Measurements from ENCODE around the gene CHRM4.
"Not testable (repeated sequence)": the region's sequence is repeated elsewhere in the genome, so short reads cannot be mapped to it uniquely, and the experiment has no call there.

Gene CHRM4

GRCh38 chr11:46372501-46372900 is 19.1 kb downstream of the CHRM4 start:
- not testable (repeated sequence) for H3K4me3 ChIP-seq, H3K27ac ChIP-seq

DNA sequence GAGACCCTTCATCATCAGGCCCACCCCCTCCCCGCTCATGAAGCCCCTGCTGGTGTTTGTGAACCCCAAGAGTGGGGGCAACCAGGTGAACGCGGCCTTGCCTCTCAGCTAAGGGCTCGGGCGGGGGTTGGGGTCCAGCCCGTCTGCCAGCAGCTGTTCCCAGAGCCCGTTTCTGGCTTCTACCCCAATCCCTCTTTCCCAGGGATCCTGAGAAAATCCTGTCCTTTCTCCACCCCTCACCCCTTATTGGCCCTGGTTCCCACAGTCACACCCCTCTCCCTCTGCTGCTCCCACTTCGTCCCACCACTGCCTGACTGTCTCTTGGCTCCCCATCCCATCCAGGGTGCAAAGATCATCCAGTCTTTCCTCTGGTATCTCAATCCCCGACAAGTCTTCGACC is 19.5 kb downstream of the CHRM4 start:
- Histone ChIP-seq H3K27ac (no peak overlapping the region), H3K4me3 (no peak overlapping the region)

- not testable (repeated sequence) for H3K27ac ChIP-seq, H3K4me3 ChIP-seq
Measured at GRCh38 chr11:46371262-46371661, 20.3 kb downstream of the CHRM4 start.

GRCh38 chr11:46370253-46370652 is 21.3 kb downstream of the CHRM4 start:
- Histone ChIP-seq H3K27ac (no peak overlapping the region), H3K4me3 (no peak overlapping the region)

DNA sequence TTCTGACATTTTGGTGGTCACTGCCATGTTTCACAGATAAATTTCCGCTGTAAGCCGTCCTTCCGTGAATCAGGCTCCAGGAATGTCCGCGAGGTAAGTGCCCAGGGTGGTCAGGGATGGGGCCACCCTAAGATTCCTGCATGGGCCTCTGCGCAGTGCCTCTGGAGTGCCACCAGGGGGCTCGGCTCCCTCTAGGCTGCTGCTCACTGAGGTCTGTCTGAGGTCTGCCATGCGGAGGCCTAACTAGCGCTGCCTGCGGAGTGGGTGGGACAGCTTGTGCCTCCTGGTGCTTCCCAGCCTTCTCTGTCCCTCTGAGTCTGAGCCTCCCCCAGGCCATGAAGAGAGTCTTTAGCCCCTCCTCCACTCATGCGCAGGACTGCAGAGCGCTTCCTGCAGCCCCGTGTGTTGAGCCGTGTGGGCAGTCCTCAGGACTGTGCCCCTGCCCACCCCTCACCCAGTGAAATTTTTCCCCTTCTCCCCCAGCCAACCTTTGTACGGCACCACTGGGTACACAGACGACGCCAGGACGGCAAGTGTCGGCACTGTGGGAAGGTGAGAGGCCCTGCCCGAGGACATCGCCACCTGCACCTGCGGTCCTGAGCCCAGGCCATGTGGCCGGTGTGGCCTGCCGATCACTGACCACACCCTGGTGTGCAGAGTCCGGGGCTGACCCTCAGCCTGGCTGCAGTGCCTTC is 22.0 kb downstream of the CHRM4 start:
- Histone ChIP-seq H3K4me3 (no peak overlapping the region), H3K27ac (no peak overlapping the region)

DNA sequence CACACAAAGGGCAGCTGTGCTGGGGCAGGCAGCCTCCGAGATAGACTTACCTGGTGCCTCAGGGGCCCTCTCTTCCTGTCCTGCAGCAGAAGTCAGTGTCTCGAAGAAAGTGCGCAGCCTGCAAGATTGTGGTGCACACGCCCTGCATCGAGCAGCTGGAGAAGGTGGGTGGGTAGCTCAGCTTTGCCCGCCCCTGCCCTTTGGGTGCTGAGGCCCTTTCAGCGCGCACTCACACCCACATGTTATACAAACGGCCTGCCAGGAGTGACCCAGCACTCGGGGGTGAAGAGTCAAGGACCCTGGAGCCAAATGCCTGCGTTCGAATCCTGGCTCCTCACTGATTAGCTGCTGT is 23.7 kb downstream of the CHRM4 start:
- no peak overlapping the region for H3K4me3 ChIP-seq
- H3K27ac ChIP-seq = peak overlapping the region in 4 of 21 experiments; percentile 2 to 88 (median 22)

DNA sequence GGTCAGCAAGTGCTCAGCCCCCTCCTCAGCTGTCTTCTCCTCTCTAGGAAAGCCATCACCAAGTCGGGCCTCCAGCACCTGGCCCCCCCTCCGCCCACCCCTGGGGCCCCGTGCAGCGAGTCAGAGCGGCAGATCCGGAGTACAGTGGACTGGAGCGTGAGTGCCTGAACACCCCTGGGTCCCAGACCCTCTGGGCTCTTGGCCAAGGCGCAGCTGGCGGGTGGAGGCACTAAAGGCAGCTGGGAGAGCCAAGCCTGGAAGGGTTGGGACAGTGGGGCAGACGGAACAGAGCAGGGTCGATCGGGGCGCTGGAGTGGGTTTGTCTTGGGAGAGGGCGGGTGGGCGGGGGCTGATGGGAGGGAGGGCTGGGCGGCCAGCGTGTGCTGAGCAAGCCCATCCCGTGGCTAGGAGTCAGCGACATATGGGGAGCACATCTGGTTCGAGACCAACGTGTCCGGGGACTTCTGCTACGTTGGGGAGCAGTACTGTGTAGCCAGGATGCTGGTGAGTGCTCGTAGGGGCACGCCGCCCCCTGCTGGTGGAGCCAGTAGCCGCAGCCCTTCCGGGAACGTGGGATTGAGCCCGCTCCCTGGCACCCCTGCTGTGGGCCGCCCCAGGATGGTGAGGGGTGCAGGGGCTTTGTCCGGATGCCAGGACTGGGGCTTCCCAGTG is 24.2 kb downstream of the CHRM4 start:
- H3K4me3 ChIP-seq = no peak overlapping the region
- peak overlapping the region in 11 of 21 experiments; percentile 6 to 88 (median 27) for H3K27ac ChIP-seq

DNA sequence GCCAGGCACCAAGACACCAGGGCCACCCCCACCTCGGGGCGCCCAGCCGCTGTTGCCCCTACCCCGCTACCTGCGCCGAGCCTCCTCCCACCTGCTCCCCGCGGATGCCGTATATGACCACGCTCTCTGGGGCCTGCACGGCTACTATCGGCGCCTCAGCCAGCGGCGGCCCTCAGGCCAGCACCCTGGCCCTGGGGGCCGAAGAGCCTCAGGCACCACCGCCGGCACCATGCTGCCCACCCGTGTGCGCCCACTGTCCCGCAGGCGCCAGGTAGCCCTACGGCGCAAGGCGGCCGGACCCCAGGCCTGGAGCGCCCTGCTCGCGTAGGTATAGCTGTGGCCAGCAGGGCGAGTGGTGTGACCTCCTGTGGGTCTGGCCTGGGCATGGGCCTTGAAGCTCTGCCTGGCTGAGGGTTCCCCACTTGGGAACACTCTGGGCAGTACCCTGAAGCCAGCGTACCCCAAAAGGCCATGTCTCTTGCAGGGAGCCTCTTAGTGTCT is 24.9 kb downstream of the CHRM4 start:
- H3K27ac ChIP-seq = peak overlapping the region in 9 of 21 experiments; percentile 14 to 88 (median 28)
- no peak overlapping the region for H3K4me3 ChIP-seq

DNA sequence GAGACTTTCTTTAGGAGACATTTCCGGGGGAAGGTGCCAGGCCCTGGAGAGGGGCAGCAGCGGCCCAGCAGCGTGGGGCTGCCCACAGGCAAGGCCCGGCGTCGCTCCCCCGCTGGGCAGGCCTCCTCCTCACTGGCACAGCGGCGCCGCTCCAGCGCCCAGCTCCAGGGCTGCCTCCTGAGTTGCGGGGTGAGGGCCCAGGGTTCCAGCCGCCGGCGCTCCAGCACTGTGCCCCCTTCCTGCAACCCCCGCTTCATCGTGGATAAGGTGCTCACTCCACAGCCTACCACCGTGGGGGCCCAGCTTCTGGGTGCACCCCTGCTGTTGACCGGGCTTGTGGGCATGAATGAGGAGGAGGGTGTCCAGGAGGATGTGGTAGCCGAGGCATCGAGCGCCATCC is 25.3 kb downstream of the CHRM4 start:
- no peak overlapping the region for H3K4me3 ChIP-seq
- H3K27ac ChIP-seq = peak overlapping the region in 1 of 21 experiments; percentile 88

- H3K27ac ChIP-seq = peak overlapping the region in 2 of 21 experiments; percentile 19 to 88
- H3K4me3 ChIP-seq = no peak overlapping the region
Measured at GRCh38 chr11:46364791-46365190, 26.8 kb downstream of the CHRM4 start.

GRCh38 chr11:46364056-46364455 is 27.5 kb downstream of the CHRM4 start:
- peak overlapping the region in 8 of 21 experiments; percentile 19 to 92 (median 81) for H3K27ac ChIP-seq
- no peak overlapping the region for H3K4me3 ChIP-seq

DNA sequence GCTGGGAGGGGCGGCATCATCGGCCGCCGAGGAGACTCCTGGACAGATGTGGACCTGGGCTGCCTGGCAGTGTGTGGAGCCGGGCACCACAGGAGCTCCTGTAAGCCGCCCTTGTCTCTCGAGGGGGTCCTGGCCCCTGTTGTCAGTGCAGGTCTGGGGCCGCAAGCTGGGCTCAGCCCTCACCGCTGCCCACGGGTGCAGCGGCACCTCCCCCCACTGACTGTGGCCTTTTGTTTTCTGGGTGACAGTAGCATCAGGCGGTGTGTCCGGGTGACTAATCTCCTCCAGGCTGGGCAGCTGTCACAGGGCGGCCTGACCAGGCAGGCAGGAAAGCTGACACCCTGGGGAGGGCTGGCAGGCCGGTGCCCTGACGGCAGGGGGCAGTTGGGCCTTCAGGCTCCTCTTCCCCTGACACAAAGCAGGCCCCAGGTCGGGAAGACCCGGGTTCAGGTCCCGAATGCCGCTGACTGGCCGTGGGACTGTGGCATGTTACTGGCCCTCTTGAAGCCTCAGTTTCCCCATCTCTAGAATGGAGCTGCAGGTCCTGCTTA is 28.0 kb downstream of the CHRM4 start:
- no peak overlapping the region for H3K4me3 ChIP-seq
- peak overlapping the region in 19 of 21 experiments; percentile 8 to 95 (median 79) for H3K27ac ChIP-seq

DNA sequence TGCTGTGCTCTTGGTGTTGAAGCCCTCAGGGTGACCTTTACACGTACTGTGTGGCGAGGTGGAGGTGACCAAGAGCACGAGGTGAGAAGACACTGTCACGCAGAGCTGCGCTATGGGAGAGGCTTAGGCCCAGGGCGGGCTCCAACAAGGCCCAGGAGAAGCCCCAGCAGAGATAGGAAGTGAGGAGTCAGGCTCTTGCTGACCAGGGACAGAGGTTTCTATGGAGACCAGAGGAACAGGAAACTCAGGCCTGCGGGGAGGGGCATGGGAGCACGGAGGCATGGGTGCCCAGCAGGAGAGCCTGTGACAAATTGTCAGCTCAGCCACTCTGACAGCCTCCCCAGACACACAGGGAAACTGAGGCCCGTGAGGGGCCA is 28.6 kb downstream of the CHRM4 start:
- H3K4me3 ChIP-seq = no peak overlapping the region
- peak overlapping the region; percentile 8 to 95 (median 80) for H3K27ac ChIP-seq

GRCh38 chr11:46362156-46363030 is 29.2 kb downstream of the CHRM4 start:
- H3K4me3 ChIP-seq = peak overlapping the region in 6 of 7 experiments; percentile 4 to 28 (median 14)
- peak overlapping the region in 20 of 21 experiments; percentile 50 to 95 (median 80) for H3K27ac ChIP-seq

DNA sequence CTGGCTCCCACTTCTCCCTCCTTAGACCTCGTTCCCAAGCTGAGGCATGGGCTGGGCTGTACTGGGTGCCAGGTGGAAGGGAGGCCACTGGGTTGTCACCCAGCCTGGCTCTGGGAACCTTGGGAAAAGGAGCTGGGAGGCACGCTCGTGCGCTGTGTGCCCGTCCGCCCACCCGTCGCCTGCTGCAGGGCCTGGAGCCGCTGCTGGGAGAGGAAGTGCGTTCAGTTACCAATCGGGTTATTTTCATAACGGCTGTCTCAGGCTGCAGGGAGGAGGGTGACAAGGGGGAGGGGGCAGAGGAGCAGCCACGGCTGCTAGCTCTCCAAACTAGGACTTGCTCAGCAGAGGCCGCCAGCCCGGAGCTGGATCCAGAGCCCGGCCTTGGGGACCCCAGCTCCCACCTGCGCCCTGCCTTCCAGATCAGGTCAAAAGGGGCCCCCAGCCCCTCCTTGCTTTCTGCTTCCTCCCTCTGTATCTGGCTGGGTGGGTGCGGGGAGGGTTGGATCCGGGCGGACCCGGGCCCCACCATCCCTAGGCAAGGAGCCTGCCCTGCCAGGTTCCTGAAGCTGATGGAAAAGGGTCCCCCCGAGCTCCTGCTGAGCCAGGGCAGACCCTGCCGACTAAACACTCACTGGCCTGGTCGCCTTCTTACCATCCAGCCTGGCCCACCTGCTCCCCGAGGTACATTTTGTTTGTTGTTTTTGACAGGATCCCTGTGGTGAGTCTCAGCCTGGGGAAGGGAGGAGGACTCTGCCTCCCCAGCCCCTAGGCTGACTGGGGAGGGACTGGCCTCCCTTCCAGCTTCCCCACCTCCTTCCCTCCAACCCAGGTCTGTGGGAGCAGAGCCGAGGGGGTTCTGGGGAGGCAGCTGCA is 30.1 kb downstream of the CHRM4 start:
- H3K4me3 ChIP-seq = peak overlapping the region; percentile 4 to 28 (median 17)
- peak overlapping the region in 20 of 21 experiments; percentile 50 to 95 (median 80) for H3K27ac ChIP-seq

DNA sequence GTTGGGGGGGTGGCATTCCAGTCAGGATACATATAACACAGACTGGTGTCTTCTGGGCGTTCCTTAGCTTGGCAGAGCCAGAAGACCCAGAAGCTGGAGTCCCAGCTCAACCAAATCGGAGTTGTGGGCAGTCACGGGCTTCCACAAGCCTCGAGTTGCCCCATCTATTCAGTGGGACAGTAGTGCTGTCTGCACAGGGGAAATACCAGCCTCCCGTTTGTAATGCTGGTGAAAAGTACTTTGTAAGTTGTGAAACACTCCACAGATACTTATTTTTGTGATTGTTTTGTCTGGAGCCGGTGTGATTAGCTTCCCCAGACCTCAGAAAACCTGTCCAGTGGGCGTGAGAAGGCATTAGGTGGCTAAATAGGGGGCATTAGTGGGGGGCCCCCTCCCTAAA is 30.7 kb downstream of the CHRM4 start:
- H3K27ac ChIP-seq = peak overlapping the region in 20 of 21 experiments; percentile 50 to 95 (median 80)
- peak overlapping the region in 5 of 7 experiments; percentile 9 to 28 (median 21) for H3K4me3 ChIP-seq

DNA sequence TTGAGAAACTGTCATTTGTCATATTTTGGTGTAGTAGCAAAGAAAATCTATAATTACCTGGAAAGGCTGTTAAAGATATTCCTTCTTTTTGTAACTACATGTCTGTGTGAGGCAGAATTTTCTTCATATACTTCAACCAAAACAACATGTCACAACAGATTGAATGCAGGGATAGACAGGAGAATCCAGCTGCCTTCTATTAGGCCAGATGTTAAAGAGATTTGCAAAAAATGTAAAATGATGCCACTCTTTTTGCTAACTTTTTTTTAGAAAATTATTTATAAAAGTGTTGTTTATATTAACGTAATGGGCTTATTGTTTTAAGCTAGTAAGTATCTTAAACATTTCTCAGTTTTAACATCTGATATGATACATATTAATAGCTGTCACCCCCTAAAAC is 31.6 kb downstream of the CHRM4 start:
- H3K27ac ChIP-seq = peak overlapping the region in 3 of 21 experiments; percentile 13 to 92 (median 17)
- H3K4me3 ChIP-seq = no peak overlapping the region

- H3K27ac ChIP-seq = peak overlapping the region in 13 of 21 experiments; percentile 12 to 78 (median 46)
- peak overlapping the region in 1 of 7 experiments; percentile 9 for H3K4me3 ChIP-seq
Measured at GRCh38 chr11:46357483-46357936, 34.1 kb downstream of the CHRM4 start.
